Motor neuron (in vitro differentiated cells): Measurements from ENCODE around the gene IER5. TPM values are rescaled to one million over a fixed set of nuclear protein-coding genes. Genes with fewer than 3 reads are reported as not detected.
A peak's percentile ranks its signal among the peaks of the same experiment; 100 is the strongest.

Experiments used
- ATAC-seq, 8 experiments: fragments of 200-7000 bp; cut with Tn5 transposase; replicated peaks in 6 of 8; 2 replicates each; pipeline ENCODE4 v1.8.0; 2021; ENCODE audit warnings: mild to moderate bottlenecking in 8 of 8, moderate library complexity in 8 of 8
- H3K27ac ChIP-seq, 2 donors: fragments of 250-450 bp; sonication (Bioruptor Pico); 2 replicates each; pipeline ENCODE4 v1.9.0; 2021; ENCODE audit warnings: antibody characterized with exemption in 2 of 2, mild to moderate bottlenecking in 2 of 2, moderate library complexity in 1 of 2
- H3K4me1 ChIP-seq, 2 donors: fragments of 250-450 bp; sonication (Bioruptor Pico); replicated peaks in 1 of 2; 2 replicates each; pipeline ENCODE4 v1.6.1; 2021; ENCODE audit warnings: antibody characterized with exemption in 2 of 2, mild to moderate bottlenecking in 2 of 2, moderate library complexity in 1 of 2
- H3K4me3 ChIP-seq, 5 donors: fragments of 250-450 bp; sonication (Bioruptor Pico); 2 replicates each; pipeline ENCODE4 v1.9.0; 2021; ENCODE audit warnings: antibody characterized with exemption in 5 of 5, mild to moderate bottlenecking in 5 of 5, moderate library complexity in 4 of 5
- WGBS, 10 experiments: fragments of 450-650 bp; shearing (Covaris generic); methylation state at CpG; one replicate each; pipeline ENCODE4 v1.0.0; 2022; 5-methylcytosine and 5-hydroxymethylcytosine counted together
- in situ Hi-C, 9 experiments: fragments of 400-800 bp; cut with MboI; loops; one replicate each; pipeline ENCODE4 v1.15.0; 2021; ENCODE audit warnings: low sequenced_read_pairs in 9 of 9, low pct_unique_long_range_greater_than_20kb in 2 of 9; ENCODE audit not compliant: unreplicated experiment in 9 of 9
- total RNA-seq, 8 experiments: library from RNA; unstranded; fragments of 300-600 nt; gene quantifications; 2 replicates each; pipeline versions ENCODE4 v1.2.3 to v1.2.4, GENCODE V29; 2022

The IER5 gene
- total RNA-seq, 8 experiments from 2014 or later: 9.6 to 20.1 (median 11.8) TPM

GRCh38 chr1:181126871-181127587 lies 38.5 kb downstream of the IER5 start:
- no peak for ATAC-seq
- Histone ChIP-seq H3K4me1 (peaks cover 21 to 39% of the 10 kb centered on the region in 2 donors), H3K4me3 (no peak overlapping the region), H3K27ac (no peak overlapping the region)
- in situ Hi-C loops: loop anchor here in 3 of 9 experiments (25.0 kb wide), 2 partner anchors 215 to 240 kb away; partner anchors contain the start of gene KIAA1614 (in 2 of the 3)
- 48 to 100% (median 74%) methylated on average over 1 to 8 of the region's 10 CpGs; no CpG with 5 or more reads in 2 of the 10 experiments for WGBS, 10 experiments

- WGBS, 10 experiments: 80 to 100% (median 95%) methylated on average over 2 to 5 of the region's 5 CpGs; no CpG with 5 or more reads in 4 of the 10 experiments
- peaks cover 23 to 42% of the 10 kb centered on the region in 2 donors for H3K4me1 ChIP-seq
- H3K4me3 ChIP-seq: no peak overlapping the region
- no peak for ATAC-seq
- in situ Hi-C loops: loop anchor here in 3 of 9 experiments (25.0 kb wide), 2 partner anchors 216 to 241 kb away; partner anchors contain the start of gene KIAA1614 (in 2 of the 3)
- no peak overlapping the region for H3K27ac ChIP-seq
These were observed 39.5 kb downstream of the IER5 start for GRCh38 chr1:181127898-181128453.

GRCh38 chr1:181128592-181129497 lies 40.3 kb downstream of the IER5 start:
- Histone ChIP-seq H3K4me1 (peaks cover 32 to 50% of the 10 kb centered on the region in 2 donors), H3K27ac (peak overlapping the region in 1 of 2 donors; percentile 0), H3K4me3 (no peak overlapping the region)
- in situ Hi-C loops: loop anchor here in 3 of 9 experiments (25.0 kb wide), 2 partner anchors 217 to 242 kb away; partner anchors contain the start of gene KIAA1614 (in 2 of the 3)
- ATAC-seq: peak in 7 of 8 experiments; percentile 14 to 86 (median 76)
- WGBS, 10 experiments: 40 to 100% (median 54%) methylated on average over 1 to 14 of the region's 19 CpGs; no CpG with 5 or more reads in 2 of the 10 experiments

GRCh38 chr1:181129771-181130606 lies 41.5 kb downstream of the IER5 start:
- peaks cover 38 to 59% of the 10 kb centered on the region in 2 donors for H3K4me1 ChIP-seq
- no peak overlapping the region for H3K27ac ChIP-seq
- in situ Hi-C loops: loop anchor here in 3 of 9 experiments (25.0 kb wide), 2 partner anchors 218 to 243 kb away; partner anchors contain the start of gene KIAA1614 (in 2 of the 3)
- H3K4me3 ChIP-seq: no peak overlapping the region
- WGBS, 10 experiments: 20 to 91% (median 84%) methylated on average over 2 to 10 of the region's 13 CpGs; no CpG with 5 or more reads in 5 of the 10 experiments
- ATAC-seq: peak in 3 of 8 experiments; percentile 47 to 83 (median 52)

GRCh38 chr1:181131255-181131941 lies 42.9 kb downstream of the IER5 start:
- WGBS, 10 experiments: 60 to 100% (median 83%) methylated on average over 1 to 4 of the region's 8 CpGs; no CpG with 5 or more reads in 4 of the 10 experiments
- in situ Hi-C loops: loop anchor here in 3 of 9 experiments (25.0 kb wide), 2 partner anchors 219 to 244 kb away; partner anchors contain the start of gene KIAA1614 (in 2 of the 3)
- Histone ChIP-seq H3K27ac (no peak overlapping the region), H3K4me3 (no peak overlapping the region), H3K4me1 (peaks cover 50 to 73% of the 10 kb centered on the region in 2 donors)
- no peak for ATAC-seq

- peak in 4 of 8 experiments; percentile 11 to 38 (median 32) for ATAC-seq
- WGBS, 10 experiments: 36 to 92% (median 61%) methylated on average over 1 to 5 of the region's 6 CpGs; no CpG with 5 or more reads in 4 of the 10 experiments
- Histone ChIP-seq H3K27ac (peak overlapping the region in 1 of 2 donors; percentile 8), H3K4me1 (peaks cover 48 to 65% of the 10 kb centered on the region in 2 donors), H3K4me3 (no peak overlapping the region)
- in situ Hi-C loops: loop anchor here in 3 of 9 experiments (25.0 kb wide), 2 partner anchors 221 to 246 kb away; partner anchors contain the start of gene KIAA1614 (in 2 of the 3)
These were observed 45.0 kb downstream of the IER5 start for GRCh38 chr1:181133441-181133951.

- H3K4me1 ChIP-seq: peaks cover 44 to 61% of the 10 kb centered on the region in 2 donors
- no peak overlapping the region for H3K4me3 ChIP-seq
- no peak overlapping the region for H3K27ac ChIP-seq
- peak in 1 of 8 experiments; percentile 12 for ATAC-seq
- WGBS, 10 experiments: 85 to 100% (median 97%) methylated on average over 1 to 11 of the region's 12 CpGs; no CpG with 5 or more reads in 1 of the 10 experiments
- in situ Hi-C loops: loop anchor here in 3 of 9 experiments (25.0 kb wide), 2 partner anchors 222 to 247 kb away; partner anchors contain the start of gene KIAA1614 (in 2 of the 3)
These were observed 45.5 kb downstream of the IER5 start for GRCh38 chr1:181133969-181134418.

- H3K4me3 ChIP-seq: no peak overlapping the region
- in situ Hi-C loops: loop anchor here in 3 of 9 experiments (25.0 kb wide), 2 partner anchors 222 to 247 kb away; partner anchors contain the start of gene KIAA1614 (in 2 of the 3)
- ATAC-seq: peak in 7 of 8 experiments; percentile 22 to 85 (median 72)
- no peak overlapping the region for H3K27ac ChIP-seq
- 0 to 95% (median 75%) methylated on average over 3 to 14 of the region's 17 CpGs; no CpG with 5 or more reads in 2 of the 10 experiments for WGBS, 10 experiments
- peaks cover 36 to 53% of the 10 kb centered on the region in 2 donors for H3K4me1 ChIP-seq
These were observed 46.3 kb downstream of the IER5 start for GRCh38 chr1:181134543-181135436.

GRCh38 chr1:181135437-181135731 lies 46.9 kb downstream of the IER5 start:
- H3K27ac ChIP-seq: no peak overlapping the region
- peaks cover 32 to 47% of the 10 kb centered on the region in 2 donors for H3K4me1 ChIP-seq
- no peak overlapping the region for H3K4me3 ChIP-seq
- peak in 4 of 8 experiments; percentile 22 to 87 (median 71) for ATAC-seq
- WGBS, 10 experiments: 0 to 100% (median 50%) methylated on average over 1 to 2 of the region's 2 CpGs; no CpG with 5 or more reads in 4 of the 10 experiments
- in situ Hi-C loops: loop anchor here in 3 of 9 experiments (25.0 kb wide), 2 partner anchors 223 to 248 kb away; partner anchors contain the start of gene KIAA1614 (in 2 of the 3)
